ENCODE data around the gene CPNE6. TPM values are rescaled to one million over a fixed set of nuclear protein-coding genes. Genes with fewer than 3 reads are reported as not detected.

CPNE6 gene
- total and polyA plus RNA-seq, 2 of the 13 experiments (the other 11 are each of a cell fraction or from before 2014, with no cell fraction given) = not detected

- peak; percentile 57 for TF ChIP-seq ESRRA (CRISPR knock-in tag; IDR thresholded peaks at IDR 0.05; ENCODE audit: low read depth)
- no peak for TF ChIP-seq SOX6 (IDR thresholded peaks at IDR 0.05)
- peak; percentile 76; the same call in 1 of the 2 replicates for TF ChIP-seq SOX6 (CRISPR knock-in tag; IDR thresholded peaks at IDR 0.05)
- TF ChIP-seq ZNF383 (CRISPR knock-in tag; IDR thresholded peaks at IDR 0.05; ENCODE audit: borderline replicate concordance) = no peak
- no peak for TF ChIP-seq CENPBD1 (CRISPR knock-in tag; IDR thresholded peaks at IDR 0.05; ENCODE audit: borderline replicate concordance, low read depth)
- peak; percentile 79 for TF ChIP-seq NFYC (CRISPR knock-in tag; IDR thresholded peaks at IDR 0.05)
- peak; percentile 96 for TF ChIP-seq BCL3 (CRISPR knock-in tag; IDR thresholded peaks at IDR 0.05)
- no peak; the same call in none of the 2 replicates for TF ChIP-seq ZNF34 (CRISPR knock-in tag; IDR thresholded peaks at IDR 0.05; ENCODE audit: borderline replicate concordance)
- TF ChIP-seq ARID2 (CRISPR knock-in tag; IDR thresholded peaks at IDR 0.05; ENCODE audit: borderline replicate concordance) = peak; percentile 100
- peak; percentile 100 for TF ChIP-seq HNRNPK (IDR thresholded peaks at IDR 0.05; ENCODE audit: low read depth, low read length, poor library complexity, severe bottlenecking)
- TF ChIP-seq CEBPZ (IDR thresholded peaks at IDR 0.05; ENCODE audit: low read length) = no peak
- peak; percentile 97 for TF ChIP-seq IKZF5 (CRISPR knock-in tag; IDR thresholded peaks at IDR 0.05)
- TF ChIP-seq ZNF124 (CRISPR knock-in tag; IDR thresholded peaks at IDR 0.05) = peak; percentile 95
- TF ChIP-seq BATF2 (CRISPR knock-in tag; IDR thresholded peaks at IDR 0.05) = no peak
- peak; percentile 91 for TF ChIP-seq SKI (IDR thresholded peaks at IDR 0.05; ENCODE audit: partially characterized antibody)
- TF ChIP-seq KDM5A (IDR thresholded peaks at IDR 0.05; ENCODE audit: borderline replicate concordance, low read length) = peak; percentile 42; the same call in 1 of the 2 replicates
- TF ChIP-seq FOXC1 (CRISPR knock-in tag; IDR thresholded peaks at IDR 0.05; ENCODE audit: borderline replicate concordance) = no peak
- TF ChIP-seq TCF7 (IDR thresholded peaks at IDR 0.05; ENCODE audit: low read depth) = no peak
- TF ChIP-seq ERF (CRISPR knock-in tag; IDR thresholded peaks at IDR 0.05) = peak; percentile 98
- peak; percentile 45 for TF ChIP-seq ZNF24 (IDR thresholded peaks at IDR 0.05)
- TF ChIP-seq RFXANK (CRISPR knock-in tag; IDR thresholded peaks at IDR 0.05) = peak; percentile 96
- peak; percentile 86; the same call in 1 of the 2 replicates for TF ChIP-seq ZNF547 (CRISPR knock-in tag; IDR thresholded peaks at IDR 0.05)
- TF ChIP-seq ZNF749 (CRISPR knock-in tag; IDR thresholded peaks at IDR 0.05; ENCODE audit: borderline replicate concordance) = no peak
These were observed 22.8 kb downstream of the CPNE6 start, which contains the start of gene PCK2 (continued) for GRCh38 chr14:24093901-24094840.

Measured in HepG2 (cell line).